WERI-Rb-1 (cell line): ENCODE data around the gene GPR21.

Experiments used
- DNase-seq: peaks from one replicate; pipeline ENCODE4 v3.0.0-alpha.2; 2020
- H3K27ac ChIP-seq: fragments of 250-450 bp; sonication (Bioruptor Pico); 2 replicates; pipeline ENCODE4 v1.5.1; 2020; ENCODE audit warnings: mild to moderate bottlenecking, moderate library complexity
- H3K27me3 ChIP-seq: fragments of 250-450 bp; sonication (Bioruptor Pico); 2 replicates; pipeline ENCODE4 v1.5.1; 2021; ENCODE audit warnings: mild to moderate bottlenecking, low read depth, moderate library complexity; ENCODE audit not compliant: insufficient read depth, severe bottlenecking
- H3K36me3 ChIP-seq: fragments of 250-450 bp; sonication (Bioruptor Pico); 2 replicates; pipeline ENCODE4 v1.5.1; 2020; ENCODE audit warnings: mild to moderate bottlenecking, moderate library complexity
- H3K4me3 ChIP-seq: 2 replicates; pipeline ENCODE4 v1.5.1; 2011; ENCODE audit warnings: low read depth, mild to moderate bottlenecking, control low read depth, low read length
- H3K9me3 ChIP-seq: fragments of 250-450 bp; sonication (Bioruptor Pico); 2 replicates; pipeline ENCODE4 v1.5.1; 2021; ENCODE audit warnings: mild to moderate bottlenecking, moderate library complexity; ENCODE audit not compliant: severe bottlenecking
- TF ChIP-seq, protein P1 (sequence below): IDR thresholded peaks from 2 replicates; pipeline ENCODE4 v1.5.1; 2011; ENCODE audit warnings: low read depth, mild to moderate bottlenecking, control low read depth, inconsistent platforms, low read length

The GPR21 gene

DNA sequence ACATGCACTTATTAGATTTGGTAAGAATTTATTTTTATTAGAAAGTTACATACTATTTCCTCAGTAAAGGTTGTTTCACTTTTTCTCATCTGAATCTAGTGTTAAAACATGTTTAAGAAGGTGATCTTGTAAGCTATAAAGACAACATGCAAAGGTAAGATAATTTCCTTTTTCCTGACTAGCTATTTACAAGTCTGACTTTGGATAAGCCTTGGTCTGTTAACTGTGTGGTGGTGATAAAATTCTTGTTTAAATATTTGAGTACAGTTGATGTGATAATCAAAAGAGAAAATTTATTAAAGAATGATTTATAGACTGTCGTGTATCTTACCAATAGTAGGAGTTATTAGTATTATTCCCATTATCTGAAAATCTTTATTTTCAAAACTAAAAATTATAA, 36.9 kb upstream of the GPR21 start:
- Histone ChIP-seq H3K4me3 (no peak overlapping the region), H3K36me3 (peaks cover 65% of the 10 kb centered on the region), H3K27me3 (no peaks in the 10 kb centered on the region), H3K9me3 (no peaks in the 10 kb centered on the region), H3K27ac (no peak overlapping the region)
- TF ChIP-seq, protein P1, sequence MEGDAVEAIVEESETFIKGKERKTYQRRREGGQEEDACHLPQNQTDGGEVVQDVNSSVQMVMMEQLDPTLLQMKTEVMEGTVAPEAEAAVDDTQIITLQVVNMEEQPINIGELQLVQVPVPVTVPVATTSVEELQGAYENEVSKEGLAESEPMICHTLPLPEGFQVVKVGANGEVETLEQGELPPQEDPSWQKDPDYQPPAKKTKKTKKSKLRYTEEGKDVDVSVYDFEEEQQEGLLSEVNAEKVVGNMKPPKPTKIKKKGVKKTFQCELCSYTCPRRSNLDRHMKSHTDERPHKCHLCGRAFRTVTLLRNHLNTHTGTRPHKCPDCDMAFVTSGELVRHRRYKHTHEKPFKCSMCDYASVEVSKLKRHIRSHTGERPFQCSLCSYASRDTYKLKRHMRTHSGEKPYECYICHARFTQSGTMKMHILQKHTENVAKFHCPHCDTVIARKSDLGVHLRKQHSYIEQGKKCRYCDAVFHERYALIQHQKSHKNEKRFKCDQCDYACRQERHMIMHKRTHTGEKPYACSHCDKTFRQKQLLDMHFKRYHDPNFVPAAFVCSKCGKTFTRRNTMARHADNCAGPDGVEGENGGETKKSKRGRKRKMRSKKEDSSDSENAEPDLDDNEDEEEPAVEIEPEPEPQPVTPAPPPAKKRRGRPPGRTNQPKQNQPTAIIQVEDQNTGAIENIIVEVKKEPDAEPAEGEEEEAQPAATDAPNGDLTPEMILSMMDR: no peak
- DNase-seq: no peak

DNA sequence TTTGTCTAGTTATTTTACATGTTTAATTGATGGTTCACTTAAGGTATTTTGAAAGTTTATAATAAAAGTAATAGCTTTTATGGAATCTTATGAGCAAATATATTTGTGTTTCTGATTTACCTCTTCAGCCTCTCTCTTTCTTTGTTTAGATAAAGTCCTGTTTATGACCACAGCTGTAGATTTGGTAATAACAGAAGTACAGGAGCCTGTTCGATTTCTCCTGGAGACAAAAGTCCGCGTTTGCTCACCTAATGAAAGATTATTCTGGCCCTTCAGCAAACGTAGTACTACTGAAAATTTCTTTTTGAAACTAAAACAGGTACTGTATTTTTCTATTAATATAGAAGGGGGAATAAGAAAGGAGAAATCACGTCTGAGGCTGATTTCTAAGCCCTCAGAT, 35.0 kb upstream of the GPR21 start:
- Histone ChIP-seq H3K4me3 (no peak overlapping the region), H3K27me3 (no peaks in the 10 kb centered on the region), H3K36me3 (peaks cover 62% of the 10 kb centered on the region), H3K27ac (no peak overlapping the region), H3K9me3 (no peaks in the 10 kb centered on the region)
- TF ChIP-seq, protein P1: no peak
- no peak for DNase-seq

DNA sequence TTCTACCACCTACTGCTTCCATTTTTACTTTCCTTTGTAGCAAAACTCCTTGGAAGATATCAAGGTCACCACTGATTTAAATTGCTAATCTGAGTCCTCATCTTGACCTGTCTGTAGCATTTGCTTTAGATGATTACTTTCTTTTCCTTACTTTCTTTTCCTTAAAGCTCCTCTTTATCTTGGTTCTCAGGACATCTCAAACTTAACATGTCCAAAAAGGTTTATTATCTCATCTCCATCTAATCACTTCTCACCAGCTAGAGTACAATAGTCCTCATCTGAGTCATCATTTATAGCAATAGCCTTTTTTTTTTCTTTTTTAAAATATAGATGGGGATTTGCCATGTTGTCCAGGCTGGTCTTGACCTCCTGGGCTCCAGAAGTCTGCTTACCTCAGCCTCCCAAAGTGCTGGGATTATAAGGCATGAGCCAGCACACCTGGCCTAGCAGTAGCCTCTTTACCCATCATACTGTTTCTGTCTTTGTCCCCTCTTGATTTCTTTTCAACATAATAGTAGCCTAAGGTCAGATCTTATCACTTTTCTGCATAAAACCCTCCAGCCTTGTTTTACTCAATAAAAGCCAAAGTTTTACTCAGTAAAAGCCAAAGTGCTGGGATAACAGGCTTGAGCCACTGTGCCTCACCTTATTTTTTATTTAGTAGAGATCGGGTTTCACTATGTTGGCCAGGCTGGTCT, 32.9 kb upstream of the GPR21 start:
- no peak for DNase-seq
- TF ChIP-seq, protein P1: no peak
- Histone ChIP-seq H3K27me3 (no peaks in the 10 kb centered on the region), H3K36me3 (peaks cover 72% of the 10 kb centered on the region), H3K4me3 (no peak overlapping the region), H3K27ac (no peak overlapping the region), H3K9me3 (no peaks in the 10 kb centered on the region)

DNA sequence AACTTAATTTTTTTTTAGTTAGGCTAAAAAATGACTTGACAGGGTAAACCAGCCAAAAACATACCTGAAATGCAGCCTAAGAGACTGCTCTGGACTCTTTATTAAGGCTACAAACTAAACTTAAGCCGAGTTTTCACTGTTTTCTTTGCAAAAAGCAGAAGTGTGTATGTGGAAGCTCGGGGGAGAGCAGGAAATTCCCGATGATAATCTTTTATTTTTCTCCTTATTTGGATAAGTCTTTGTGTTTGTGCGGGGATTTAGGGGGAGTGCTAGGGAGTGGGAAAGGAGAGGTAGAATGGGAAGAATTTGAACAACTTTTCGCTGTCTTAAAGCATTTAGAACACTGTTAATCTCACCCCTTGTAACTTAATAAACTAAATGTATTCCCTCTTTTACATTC, 30.7 kb upstream of the GPR21 start:
- TF ChIP-seq, protein P1: no peak
- Histone ChIP-seq H3K4me3 (no peak overlapping the region), H3K36me3 (peaks cover 57% of the 10 kb centered on the region), H3K27me3 (no peaks in the 10 kb centered on the region), H3K27ac (no peak overlapping the region), H3K9me3 (no peaks in the 10 kb centered on the region)
- no peak for DNase-seq

DNA sequence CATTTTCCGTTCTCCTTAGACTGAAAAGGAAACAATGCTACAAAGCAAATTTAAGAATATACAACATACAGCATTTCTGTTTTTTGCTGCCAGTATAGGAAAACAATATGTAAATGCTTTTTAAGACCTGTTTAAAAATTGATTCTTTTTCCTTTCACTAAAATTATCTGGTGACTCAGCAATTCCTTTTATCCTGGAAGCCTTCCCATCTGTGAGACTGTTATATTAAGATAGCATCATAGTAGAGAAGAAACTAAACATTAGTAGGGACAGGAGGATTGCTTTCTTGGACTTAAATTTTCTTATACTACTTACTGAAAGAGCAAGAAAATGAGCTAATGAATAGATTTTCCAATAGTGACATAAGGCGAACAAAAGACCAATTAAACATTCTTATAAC, 30.0 kb upstream of the GPR21 start:
- Histone ChIP-seq H3K27ac (no peak overlapping the region), H3K4me3 (no peak overlapping the region), H3K9me3 (no peaks in the 10 kb centered on the region), H3K36me3 (peaks cover 56% of the 10 kb centered on the region), H3K27me3 (no peaks in the 10 kb centered on the region)
- TF ChIP-seq, protein P1: no peak
- DNase-seq: no peak

DNA sequence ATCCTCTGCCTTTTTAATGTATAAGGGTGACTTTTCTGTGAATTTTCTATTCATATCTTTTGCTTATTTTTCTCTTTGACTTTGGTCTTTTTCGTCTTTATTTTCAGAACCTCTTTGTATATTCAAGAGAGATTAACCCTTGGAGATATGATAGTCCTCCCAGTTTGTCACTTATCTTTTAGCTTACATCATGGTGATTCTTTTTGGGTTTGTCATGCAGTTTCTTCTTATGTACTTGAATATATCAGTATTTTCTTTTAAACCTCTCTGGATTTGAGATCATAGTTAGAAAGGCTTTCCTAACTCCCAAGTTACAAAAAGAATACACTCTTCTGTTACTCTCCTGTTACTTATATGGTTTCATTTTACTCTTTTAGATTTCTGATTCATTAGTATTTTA, 27.5 kb upstream of the GPR21 start:
- H3K9me3 ChIP-seq: no peaks in the 10 kb centered on the region
- no peak for DNase-seq
- no peaks in the 10 kb centered on the region for H3K27me3 ChIP-seq
- H3K4me3 ChIP-seq: no peak overlapping the region
- TF ChIP-seq, protein P1: no peak
- no peak overlapping the region for H3K27ac ChIP-seq
- peaks cover 46% of the 10 kb centered on the region for H3K36me3 ChIP-seq
